K562 (cell line): ENCODE measurements around the gene CTDSP1.

Experiments
- EP300 ChIP-seq: IDR thresholded peaks from 2 replicates; pipeline ENCODE4 v1.6.1; 2012; ENCODE audit warnings: low read length, improper control_type of control experiment
- MAZ ChIP-seq, 2 experiments: fragments of 450-650 bp in 1 of 2; sonication (generic) in 1 of 2; formaldehyde crosslinking; IDR thresholded peaks in 1 of 2; conservative IDR thresholded peaks in 1 of 2; 2 replicates each; pipeline versions ENCODE4 v1.4.0 to v1.5.0; 2020; ENCODE audit warnings: mild to moderate bottlenecking in 1 of 2, missing genetic modification reagents in 1 of 2
- MEF2A ChIP-seq: IDR thresholded peaks from 2 replicates; pipeline ENCODE4 v1.6.1; 2011; ENCODE audit warnings: low read depth, mild to moderate bottlenecking, low read length, moderate library complexity; ENCODE audit not compliant: control insufficient read depth
- POLR2A ChIP-seq: fragments of 450-650 bp; conservative IDR thresholded peaks from 2 replicates; pipeline ENCODE4 v1.6.1; 2016
- SP2 ChIP-seq: IDR thresholded peaks from 2 replicates; pipeline ENCODE4 v1.6.1; 2011; ENCODE audit warnings: mild to moderate bottlenecking, low read depth, low read length, moderate library complexity; ENCODE audit not compliant: poor library complexity, severe bottlenecking; ENCODE audit errors: extremely low read depth
- SPI1 ChIP-seq: IDR thresholded peaks from 2 replicates; pipeline ENCODE4 v1.6.1; 2011; ENCODE audit warnings: low read depth, low read length, control low read depth, borderline replicate concordance
- TBP ChIP-seq: optimal IDR thresholded peaks from 2 replicates; pipeline ENCODE3; 2011; ENCODE audit warnings: low read depth, low read length, improper control_type of control experiment
- TCF7L2 ChIP-seq: fragments of 150-350 bp; IDR thresholded peaks from 2 replicates; pipeline ENCODE4 v1.6.1; 2016; ENCODE audit warnings: low read depth, mild to moderate bottlenecking, low read length, moderate library complexity
- TRIM24 ChIP-seq, 2 experiments: fragments of 450-650 bp; IDR thresholded peaks; 2 replicates each; pipeline ENCODE4 v1.6.1; 2016
- ZFP30 ChIP-seq: fragments of 250-450 bp; sonication (Bioruptor Pico); IDR thresholded peaks from 2 replicates; pipeline ENCODE4 v1.8.0; 2022; ENCODE audit warnings: moderate library complexity, mild to moderate bottlenecking, inconsistent platforms, borderline replicate concordance
- ZNF232 ChIP-seq: sonication (generic); formaldehyde crosslinking; IDR thresholded peaks from 2 replicates; pipeline ENCODE4 v1.8.0; 2022; ENCODE audit warnings: mild to moderate bottlenecking, missing genetic modification reagents
- TF ChIP-seq, protein P1 (sequence below): fragments of 450-650 bp; formaldehyde crosslinking; IDR thresholded peaks from 2 replicates; pipeline ENCODE4 v1.4.0; 2022; ENCODE audit warnings: missing genetic modification characterization
- TF ChIP-seq, protein P2 (sequence below), 2 experiments: fragments of 150-350 bp in 1 of 2; IDR thresholded peaks; 2 replicates each; pipeline ENCODE4 v1.6.1; 2012 to 2016; ENCODE audit warnings: low read depth in 2 of 2, low read length in 2 of 2, mild to moderate bottlenecking in 1 of 2, moderate library complexity in 1 of 2

DNA sequence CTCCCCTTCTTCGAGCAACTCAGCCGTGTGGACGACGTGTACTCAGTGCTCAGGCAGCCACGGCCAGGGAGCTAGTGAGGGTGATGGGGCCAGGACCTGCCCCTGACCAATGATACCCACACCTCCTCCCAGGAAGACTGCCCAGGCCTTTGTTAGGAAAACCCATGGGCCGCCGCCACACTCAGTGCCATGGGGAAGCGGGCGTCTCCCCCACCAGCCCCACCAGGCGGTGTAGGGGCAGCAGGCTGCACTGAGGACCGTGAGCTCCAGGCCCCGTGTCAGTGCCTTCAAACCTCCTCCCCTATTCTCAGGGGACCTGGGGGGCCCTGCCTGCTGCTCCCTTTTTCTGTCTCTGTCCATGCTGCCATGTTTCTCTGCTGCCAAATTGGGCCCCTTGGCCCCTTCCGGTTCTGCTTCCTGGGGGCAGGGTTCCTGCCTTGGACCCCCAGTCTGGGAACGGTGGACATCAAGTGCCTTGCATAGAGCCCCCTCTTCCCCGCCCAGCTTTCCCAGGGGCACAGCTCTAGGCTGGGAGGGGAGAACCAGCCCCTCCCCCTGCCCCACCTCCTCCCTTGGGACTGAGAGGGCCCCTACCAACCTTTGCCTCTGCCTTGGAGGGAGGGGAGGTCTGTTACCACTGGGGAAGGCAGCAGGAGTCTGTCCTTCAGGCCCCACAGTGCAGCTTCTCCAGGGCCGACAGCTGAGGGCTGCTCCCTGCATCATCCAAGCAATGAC is 4.8 kb downstream of the CTDSP1 start:
- no peak for TF ChIP-seq EP300
- TF ChIP-seq, protein P1, sequence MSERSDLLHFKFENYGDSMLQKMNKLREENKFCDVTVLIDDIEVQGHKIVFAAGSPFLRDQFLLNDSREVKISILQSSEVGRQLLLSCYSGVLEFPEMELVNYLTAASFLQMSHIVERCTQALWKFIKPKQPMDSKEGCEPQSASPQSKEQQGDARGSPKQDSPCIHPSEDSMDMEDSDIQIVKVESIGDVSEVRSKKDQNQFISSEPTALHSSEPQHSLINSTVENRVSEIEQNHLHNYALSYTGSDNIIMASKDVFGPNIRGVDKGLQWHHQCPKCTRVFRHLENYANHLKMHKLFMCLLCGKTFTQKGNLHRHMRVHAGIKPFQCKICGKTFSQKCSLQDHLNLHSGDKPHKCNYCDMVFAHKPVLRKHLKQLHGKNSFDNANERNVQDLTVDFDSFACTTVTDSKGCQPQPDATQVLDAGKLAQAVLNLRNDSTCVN (CRISPR knock-in tag): no peak
- TF ChIP-seq SP2: no peak
- TF ChIP-seq MEF2A: no peak
- no peak for TF ChIP-seq POLR2A
- no peak for TF ChIP-seq SPI1
- TF ChIP-seq TRIM24 (IDR thresholded peaks at IDR 0.05): no peak
- TF ChIP-seq MAZ (CRISPR knock-in tag; conservative IDR thresholded peaks at IDR 0.05 in 1 of 2, IDR thresholded peaks at IDR 0.05 in 1 of 2): no peak
- no peak for TF ChIP-seq TCF7L2
- no peak for TF ChIP-seq TBP
- no peak for TF ChIP-seq ZFP30 (CRISPR knock-in tag)
- TF ChIP-seq ZNF232 (CRISPR knock-in tag): no peak
- TF ChIP-seq, protein P2, sequence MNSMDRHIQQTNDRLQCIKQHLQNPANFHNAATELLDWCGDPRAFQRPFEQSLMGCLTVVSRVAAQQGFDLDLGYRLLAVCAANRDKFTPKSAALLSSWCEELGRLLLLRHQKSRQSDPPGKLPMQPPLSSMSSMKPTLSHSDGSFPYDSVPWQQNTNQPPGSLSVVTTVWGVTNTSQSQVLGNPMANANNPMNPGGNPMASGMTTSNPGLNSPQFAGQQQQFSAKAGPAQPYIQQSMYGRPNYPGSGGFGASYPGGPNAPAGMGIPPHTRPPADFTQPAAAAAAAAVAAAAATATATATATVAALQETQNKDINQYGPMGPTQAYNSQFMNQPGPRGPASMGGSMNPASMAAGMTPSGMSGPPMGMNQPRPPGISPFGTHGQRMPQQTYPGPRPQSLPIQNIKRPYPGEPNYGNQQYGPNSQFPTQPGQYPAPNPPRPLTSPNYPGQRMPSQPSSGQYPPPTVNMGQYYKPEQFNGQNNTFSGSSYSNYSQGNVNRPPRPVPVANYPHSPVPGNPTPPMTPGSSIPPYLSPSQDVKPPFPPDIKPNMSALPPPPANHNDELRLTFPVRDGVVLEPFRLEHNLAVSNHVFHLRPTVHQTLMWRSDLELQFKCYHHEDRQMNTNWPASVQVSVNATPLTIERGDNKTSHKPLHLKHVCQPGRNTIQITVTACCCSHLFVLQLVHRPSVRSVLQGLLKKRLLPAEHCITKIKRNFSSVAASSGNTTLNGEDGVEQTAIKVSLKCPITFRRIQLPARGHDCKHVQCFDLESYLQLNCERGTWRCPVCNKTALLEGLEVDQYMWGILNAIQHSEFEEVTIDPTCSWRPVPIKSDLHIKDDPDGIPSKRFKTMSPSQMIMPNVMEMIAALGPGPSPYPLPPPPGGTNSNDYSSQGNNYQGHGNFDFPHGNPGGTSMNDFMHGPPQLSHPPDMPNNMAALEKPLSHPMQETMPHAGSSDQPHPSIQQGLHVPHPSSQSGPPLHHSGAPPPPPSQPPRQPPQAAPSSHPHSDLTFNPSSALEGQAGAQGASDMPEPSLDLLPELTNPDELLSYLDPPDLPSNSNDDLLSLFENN (IDR thresholded peaks at IDR 0.05; ENCODE audit: low read depth in 2 of 2, low read length in 2 of 2): no peak
